DMS153 treated with DMSO at 0.1 percent for 48 hours (cell line): Measurements from ENCODE around the gene CST4.
A peak's percentile ranks its signal among the peaks of the same experiment; 100 is the strongest.
"Not testable (repeated sequence)": the region's sequence is repeated elsewhere in the genome, so short reads cannot be mapped to it uniquely, and the experiment has no call there.

Experiments
- DNase-seq: peaks from one replicate; lab custom pipeline; 2025; ENCODE audit not compliant: unreplicated experiment; lab: John Stamatoyannopoulos, UW

The CST4 gene

DNA sequence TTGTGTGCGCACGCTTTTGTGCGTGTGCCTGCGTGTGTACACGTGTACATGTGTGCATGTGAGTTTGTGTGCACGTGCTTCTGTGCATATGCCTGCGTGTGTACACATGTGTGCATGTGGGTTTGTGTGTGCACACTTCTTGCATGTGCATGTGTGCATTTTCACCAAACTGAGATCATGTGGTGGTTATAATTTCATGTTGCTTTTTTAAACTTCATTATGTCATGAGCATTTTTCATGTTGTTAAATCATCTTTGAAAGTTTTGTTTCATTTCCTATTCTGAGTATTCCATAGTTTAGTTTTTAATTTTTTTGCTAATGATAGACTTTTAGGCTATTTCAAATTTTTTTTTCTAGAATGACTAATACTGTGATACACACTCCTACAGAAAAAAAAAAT is 44.7 kb downstream of the CST4 start:
- no peak for DNase-seq

DNA sequence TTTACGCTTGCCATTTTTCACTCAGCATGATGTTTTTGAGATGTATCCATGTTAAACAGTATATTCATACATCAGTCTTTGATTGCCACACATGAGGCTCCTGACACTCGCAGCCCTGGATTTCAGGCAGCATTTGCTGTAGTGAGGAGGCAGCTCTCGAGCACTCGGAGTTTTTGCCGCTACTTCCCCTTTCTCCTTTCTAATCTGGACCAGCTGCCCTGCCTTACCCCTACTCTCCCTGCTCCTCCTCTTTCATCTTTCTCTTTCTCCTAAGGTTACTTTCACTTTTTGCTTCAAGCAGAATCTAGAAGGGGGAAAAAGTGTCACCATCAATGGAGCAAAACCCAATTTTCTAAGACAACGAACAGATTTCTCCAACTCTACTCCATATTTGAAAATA is 45.2 kb downstream of the CST4 start:
- DNase-seq: no peak

DNA sequence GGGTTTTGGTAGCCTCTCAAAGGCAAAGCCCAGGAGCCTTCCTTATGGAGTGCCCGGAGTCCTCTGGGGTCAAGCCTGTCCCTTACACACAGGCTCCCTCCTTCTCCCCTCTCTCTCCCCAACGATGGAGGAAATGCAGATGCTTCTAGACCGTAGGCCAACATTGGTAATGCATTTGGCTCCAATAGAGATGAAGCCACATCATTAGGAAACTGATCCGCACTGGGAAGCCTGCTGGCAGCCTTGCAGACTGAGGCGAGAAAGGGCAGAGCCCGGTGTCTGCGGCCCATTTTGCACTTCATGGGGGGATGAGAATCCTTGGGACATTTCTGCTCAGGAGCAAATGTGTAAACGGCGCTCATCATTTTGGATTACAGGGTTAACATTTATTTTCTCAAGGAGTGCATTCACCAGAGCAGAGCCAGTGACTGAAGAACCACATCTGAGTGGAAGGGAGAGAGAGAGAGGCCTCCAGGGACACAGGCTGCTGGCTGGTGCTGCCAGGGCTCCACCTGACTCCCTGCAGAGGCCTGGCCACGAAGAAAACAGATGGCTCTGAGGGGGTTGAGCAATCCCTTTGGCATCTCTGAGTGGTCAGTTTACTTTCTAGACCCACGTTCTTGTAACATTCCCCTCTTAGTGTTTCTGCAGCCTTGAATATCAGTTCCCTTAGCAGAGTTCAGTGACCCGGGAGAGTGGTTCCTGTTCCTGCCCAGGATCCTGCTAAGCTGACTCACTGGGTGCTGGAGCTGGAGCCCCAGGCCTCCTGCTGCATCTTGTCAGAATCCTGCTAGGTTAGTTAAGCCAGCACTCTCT is 46.7 kb downstream of the CST4 start:
- no peak for DNase-seq

DNA sequence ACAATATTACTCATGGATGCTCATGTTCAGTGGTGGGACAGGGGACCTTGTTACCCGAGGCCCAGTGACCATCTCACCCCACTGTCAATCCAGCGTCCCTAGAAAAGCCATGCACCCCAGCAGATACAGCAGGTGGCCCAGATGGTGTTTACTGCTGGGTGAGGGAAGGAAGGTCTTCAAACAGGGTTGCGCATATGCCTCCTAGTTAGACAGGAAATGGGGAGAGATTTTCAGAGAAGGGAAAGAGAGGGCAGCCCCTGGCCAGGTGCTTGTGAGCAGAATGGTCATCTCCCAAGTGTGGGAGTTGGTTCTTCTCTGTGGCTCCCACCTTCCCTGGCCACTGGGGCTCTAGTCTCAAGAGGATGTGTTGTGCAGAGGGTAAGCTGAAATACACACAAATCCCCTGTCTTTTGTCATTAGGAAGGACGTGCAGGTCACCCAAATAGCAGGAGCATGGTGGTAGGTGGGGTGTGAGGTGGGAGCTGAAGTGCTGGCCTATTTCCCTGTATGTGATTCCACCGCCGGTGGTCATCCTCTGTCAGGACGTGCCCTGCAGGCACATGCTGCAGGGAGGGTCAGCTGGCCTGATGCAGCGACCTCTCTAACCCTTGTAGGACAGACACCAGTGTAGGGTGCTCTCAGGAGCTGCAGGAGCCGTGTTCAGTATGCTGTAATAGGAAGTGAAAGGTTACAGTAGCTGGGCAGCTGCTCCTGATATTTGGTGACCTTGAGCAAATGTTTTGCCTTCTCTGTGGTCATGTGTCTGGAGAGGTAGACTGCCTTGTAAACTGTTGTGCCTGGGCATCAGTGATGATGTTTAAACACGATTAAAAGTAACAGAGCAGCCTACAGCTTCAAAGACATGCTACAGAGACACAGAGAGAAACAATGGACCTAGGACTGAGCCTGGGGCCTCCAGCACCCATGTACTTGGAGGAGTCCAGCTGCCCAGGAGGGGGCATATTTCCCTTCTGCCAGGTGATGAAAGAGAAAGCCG is 47.9 kb downstream of the CST4 start:
- no peak for DNase-seq

DNA sequence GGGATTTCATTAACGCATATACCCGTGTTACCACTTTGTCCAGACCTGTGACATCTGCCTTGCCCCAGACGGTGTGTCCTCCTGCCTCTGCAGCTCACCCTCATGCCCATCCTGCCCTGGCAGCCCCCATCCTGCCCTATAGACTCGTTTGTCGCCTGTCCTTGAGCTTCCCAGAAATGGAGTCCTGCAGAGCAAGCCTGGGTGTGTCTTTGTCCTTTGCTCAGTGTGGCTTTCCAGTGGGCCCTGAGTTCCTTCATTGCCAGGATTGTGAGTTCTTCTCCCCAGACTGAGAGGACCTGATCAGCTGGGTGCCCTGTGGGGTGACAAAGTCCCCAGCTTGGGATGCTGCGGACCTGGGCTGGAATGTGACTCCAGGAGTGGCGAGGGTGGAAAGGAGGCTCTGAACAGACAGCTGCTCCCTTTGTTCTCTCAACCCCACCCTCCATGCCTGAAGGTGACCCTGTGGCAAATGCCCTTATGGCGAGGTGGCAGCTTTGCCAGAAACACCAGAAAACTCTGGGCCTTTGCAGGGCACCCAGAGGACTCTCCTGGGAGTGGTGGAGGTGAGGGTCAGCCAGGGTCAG is 48.7 kb downstream of the CST4 start:
- DNase-seq: no peak

DNA sequence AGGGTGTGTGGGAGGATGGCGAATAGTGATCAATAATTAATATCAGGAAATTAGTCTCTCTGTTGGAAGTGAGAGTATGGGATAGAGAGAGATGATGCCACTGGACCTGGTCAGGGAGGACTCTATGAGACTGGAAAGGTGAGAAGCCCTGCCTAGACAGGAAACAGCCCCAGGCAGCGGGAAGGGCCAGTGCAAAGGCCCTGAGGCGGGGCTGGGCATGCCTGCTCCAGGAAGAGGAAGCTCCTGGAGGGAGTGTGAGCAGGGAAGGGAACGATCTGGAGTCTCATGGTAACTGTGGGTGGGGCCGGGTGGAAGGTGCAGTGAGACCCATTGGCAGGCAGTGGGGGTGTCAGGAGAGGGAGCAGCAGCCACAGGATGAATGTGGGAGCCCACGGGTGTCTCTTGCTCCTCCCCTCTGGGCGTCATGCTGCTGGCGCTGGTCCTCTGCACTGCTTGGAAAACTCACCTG is 49.3 kb downstream of the CST4 start:
- DNase-seq: no peak

DNA sequence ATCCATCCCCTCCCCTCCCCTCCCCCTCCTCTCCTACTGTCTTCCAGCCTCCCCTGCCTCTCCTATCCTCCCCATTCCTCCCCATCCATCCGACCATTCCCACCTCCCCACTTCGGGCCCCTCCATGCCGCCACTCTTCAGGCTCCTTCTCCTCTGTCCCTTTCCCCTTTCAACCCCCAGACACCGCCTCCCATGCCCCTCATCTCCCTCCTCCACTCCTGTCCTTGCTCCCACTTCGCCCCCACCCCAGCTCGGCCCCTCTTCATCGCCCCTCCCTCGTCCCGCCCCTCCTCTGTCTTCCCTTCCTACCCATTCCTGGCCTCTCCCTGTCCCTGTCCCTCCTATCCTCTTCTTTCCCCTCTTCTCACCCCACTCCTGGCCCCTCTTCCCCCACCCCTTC is 50.5 kb downstream of the CST4 start:
- no peak for DNase-seq

DNA sequence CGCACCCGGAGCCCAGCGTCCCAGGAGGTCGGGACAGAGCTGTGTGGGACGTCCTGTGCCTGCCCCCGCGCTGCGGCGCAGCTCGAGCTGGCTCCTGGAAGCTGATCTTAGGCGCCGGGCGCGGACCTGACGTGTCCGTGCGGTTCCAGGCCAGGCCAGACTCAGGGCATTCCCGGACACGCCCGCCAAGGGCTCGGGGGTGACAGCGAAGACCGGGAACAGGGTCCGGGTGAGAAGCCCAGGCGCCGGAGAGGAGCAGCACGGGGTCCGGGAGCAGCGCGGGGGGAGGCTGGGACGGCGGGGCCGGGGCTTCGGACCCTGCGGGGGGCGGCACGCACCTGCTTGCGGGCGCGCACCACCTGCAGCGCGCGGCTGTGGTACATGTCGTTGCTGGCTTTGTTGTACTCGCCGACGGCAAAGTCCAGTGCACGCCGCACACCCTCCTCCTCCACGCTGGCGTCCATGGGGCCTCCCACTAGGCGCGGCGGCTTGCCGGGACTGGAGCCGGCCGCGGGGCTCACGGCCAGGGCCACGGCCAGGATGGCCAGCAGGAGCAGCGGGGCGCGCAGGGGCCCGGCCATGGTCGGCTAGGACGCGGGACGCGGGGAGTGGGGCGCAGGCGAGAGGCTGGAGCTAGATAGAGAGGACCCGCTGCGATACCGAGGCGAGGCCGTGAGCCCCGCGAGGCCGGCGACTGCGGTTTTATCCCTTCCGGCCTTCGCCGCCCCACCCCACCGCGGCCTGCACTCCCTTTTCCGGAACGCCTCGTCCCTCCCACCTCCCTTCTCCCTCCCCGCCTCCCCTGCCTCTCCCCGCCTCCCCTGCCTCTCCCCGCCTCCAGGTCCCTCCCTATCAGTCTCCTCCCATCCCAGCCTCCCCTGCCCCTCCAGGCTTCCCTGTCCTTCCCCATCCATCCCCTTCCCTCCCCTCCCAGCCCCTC is 51.3 kb downstream of the CST4 start, which contains the start of gene CST3:
TSS of gene CST3 (minus strand) at position 674 of the 940 bp plus-strand sequence. CDS start at position 581, 93 bp downstream.
- DNase-seq: peak; percentile 64

DNA sequence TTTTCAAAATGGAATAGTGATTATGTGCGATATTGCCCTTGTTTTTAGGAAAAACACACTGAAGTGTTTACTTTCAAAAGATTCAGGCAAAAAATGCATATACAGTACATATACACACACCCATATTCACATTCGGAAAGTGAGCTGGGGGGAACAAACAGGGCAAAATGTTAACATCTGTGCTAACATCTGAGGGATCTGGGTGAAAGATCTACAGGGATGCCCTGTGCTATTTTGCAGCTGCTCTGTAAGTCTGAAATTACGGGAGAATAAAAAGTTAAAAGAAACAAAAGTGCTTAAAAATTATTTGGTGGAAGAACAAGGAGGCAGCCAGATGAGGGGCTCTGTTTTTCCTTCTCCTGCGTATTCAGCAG is 51.9 kb downstream of the CST4 start:
- no peak for DNase-seq

DNA sequence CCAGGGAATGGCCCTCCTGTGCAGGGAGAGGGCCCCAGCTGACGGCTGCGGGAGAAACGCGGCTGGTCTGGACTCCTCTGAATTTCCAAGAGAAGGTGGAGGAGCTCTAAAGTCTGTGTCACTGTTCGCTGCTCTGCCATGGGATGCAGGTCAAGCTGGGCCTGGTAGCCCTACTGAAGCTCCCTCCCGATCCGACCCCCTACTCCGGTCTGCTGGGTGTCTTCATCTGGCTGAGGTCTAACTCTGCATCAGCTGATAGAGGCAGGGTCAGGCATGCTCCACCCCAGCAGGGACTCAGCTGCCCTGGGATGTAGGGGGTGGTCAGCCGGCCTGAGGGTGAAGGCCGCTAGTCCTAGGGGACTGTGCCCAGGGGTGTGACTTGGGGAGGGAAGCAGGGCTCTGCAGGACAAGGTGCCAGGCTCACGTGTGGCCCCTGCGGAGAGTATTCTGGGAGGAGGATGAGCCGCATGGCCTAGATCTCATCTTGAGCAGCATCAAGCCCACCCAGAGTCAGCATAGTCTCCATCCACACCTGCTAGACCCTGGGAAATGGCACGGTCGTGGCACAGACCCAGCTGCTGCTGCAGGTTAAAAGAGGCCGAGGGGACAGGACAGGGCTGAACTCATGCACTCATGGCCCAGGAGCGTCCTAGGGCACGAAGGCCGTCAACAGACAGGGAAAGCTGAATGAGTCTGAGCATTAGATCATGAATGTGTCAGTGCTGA is 52.5 kb downstream of the CST4 start:
- no peak for DNase-seq

DNA sequence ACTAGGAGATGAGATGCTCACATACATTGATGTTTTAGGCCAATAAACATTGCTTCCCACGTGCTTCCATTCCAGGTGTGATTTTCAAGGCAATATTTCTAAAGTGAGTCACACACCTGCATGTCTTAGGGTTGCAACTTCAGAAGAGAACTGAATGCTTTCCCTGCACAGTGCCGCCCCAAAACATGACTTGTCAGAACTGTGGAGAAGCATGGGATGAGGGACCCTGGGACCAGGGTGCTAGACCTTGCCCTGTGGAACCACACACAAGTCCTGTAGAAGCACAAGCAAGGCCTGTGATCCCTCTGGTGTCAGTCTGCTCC is 53.1 kb downstream of the CST4 start:
- DNase-seq: not testable (repeated sequence)
